SK-N-SH treated with all-trans-retinoic acid at 6 μM for 48 hours (cell line): ENCODE results near the gene YTHDC2.

Source experiments
- ARNTL ChIP-seq: fragments of 450-650 bp; formaldehyde crosslinking; IDR thresholded peaks from 2 replicates; pipeline ENCODE4 v1.5.0; 2020; ENCODE audit warnings: low read depth, mild to moderate bottlenecking, moderate library complexity, borderline replicate concordance
- CSDC2 ChIP-seq: fragments of 250-450 bp; sonication (Bioruptor Pico); IDR thresholded peaks from 2 replicates; pipeline ENCODE4 v1.5.0; 2020; ENCODE audit warnings: mild to moderate bottlenecking, moderate library complexity
- PATZ1 ChIP-seq: fragments of 250-450 bp; sonication (Bioruptor Pico); IDR thresholded peaks from 2 replicates; pipeline ENCODE4 v1.8.0; 2020; ENCODE audit warnings: mild to moderate bottlenecking, moderate library complexity, borderline replicate concordance
- PPARA ChIP-seq: fragments of 250-450 bp; sonication (Bioruptor Pico); IDR thresholded peaks from 2 replicates; pipeline ENCODE4 v1.5.0; 2020; ENCODE audit warnings: mild to moderate bottlenecking, borderline replicate concordance
- RARB ChIP-seq: fragments of 250-450 bp; sonication (Bioruptor Pico); IDR thresholded peaks from 2 replicates; pipeline ENCODE4 v1.8.0; 2021; ENCODE audit warnings: mild to moderate bottlenecking, moderate library complexity
- SNAI2 ChIP-seq: fragments of 250-450 bp; sonication (Bioruptor Pico); IDR thresholded peaks from 2 replicates; pipeline ENCODE4 v1.5.0; 2020; ENCODE audit warnings: mild to moderate bottlenecking, moderate library complexity
- TOX ChIP-seq: fragments of 250-450 bp; sonication (Bioruptor Pico); IDR thresholded peaks from 2 replicates; pipeline ENCODE4 v1.8.0; 2021; ENCODE audit warnings: mild to moderate bottlenecking, moderate library complexity, borderline replicate concordance
- ZFP3 ChIP-seq: fragments of 250-450 bp; sonication (Bioruptor Pico); IDR thresholded peaks from 2 replicates; pipeline ENCODE4 v1.5.0; 2020; ENCODE audit warnings: mild to moderate bottlenecking, moderate library complexity

GRCh38 chr5:113526421-113526820 lies 12.9 kb downstream of the YTHDC2 start:
- TF ChIP-seq PPARA (no peak), PATZ1 (CRISPR knock-in tag) (no peak), SNAI2 (no peak), ZFP3 (CRISPR knock-in tag) (no peak), CSDC2 (CRISPR knock-in tag) (no peak), TOX (CRISPR knock-in tag) (no peak), ARNTL (CRISPR knock-in tag) (no peak), RARB (no peak)
